CD4-positive, alpha-beta T cell treated with Interleukin-15 for 1 hour (primary cell): ENCODE measurements around the gene FAM50B.

Experiments used
- DNase-seq: peaks from one replicate; pipeline ENCODE4 v3.0.0-alpha.2; 2020

Gene FAM50B

GRCh38 chr6:3875486-3875885, 26.3 kb downstream of the FAM50B start:
- no peak for DNase-seq

GRCh38 chr6:3876101-3876500, 26.9 kb downstream of the FAM50B start:
- DNase-seq, result no peak

- no peak for DNase-seq
These were observed 27.7 kb downstream of the FAM50B start for GRCh38 chr6:3876866-3877265.

- no peak for DNase-seq
These were observed 29.0 kb downstream of the FAM50B start for GRCh38 chr6:3878048-3878666.

- DNase-seq, result no peak
These were observed 30.2 kb downstream of the FAM50B start for GRCh38 chr6:3879194-3879952.

DNA sequence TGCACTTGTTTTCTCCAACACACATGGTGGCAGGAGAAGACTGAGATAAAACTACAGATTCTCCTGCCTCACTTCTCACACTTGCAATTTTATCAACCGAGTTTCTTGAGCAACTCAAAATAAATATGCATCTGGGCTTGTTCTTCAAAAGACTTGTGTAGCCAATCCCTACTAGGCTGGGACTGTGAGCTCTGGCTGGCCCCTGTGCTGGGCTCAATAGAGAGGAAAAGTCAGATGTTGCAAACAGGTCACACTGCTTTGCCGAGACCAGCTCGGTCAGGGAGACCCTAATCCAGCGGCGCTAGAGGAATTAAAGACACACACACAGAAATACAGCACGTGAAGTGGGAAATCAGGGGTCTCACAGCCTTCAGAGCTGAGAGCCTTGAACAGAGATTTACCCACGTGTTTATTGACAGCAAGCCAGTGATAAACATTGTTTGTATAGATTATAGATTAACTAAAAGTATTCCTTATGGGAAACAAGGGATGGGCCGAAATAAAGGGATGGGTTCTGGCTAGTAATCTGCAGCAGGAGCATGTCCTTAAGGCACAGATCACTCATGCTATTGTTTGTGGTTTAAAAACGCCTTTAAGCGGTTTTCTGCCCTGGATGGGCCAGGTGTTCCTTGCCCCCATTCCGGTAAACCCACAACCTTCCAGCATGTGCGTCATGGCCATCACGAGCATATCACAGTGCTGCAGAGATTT, 32.7 kb downstream of the FAM50B start:
- no peak for DNase-seq

DNA sequence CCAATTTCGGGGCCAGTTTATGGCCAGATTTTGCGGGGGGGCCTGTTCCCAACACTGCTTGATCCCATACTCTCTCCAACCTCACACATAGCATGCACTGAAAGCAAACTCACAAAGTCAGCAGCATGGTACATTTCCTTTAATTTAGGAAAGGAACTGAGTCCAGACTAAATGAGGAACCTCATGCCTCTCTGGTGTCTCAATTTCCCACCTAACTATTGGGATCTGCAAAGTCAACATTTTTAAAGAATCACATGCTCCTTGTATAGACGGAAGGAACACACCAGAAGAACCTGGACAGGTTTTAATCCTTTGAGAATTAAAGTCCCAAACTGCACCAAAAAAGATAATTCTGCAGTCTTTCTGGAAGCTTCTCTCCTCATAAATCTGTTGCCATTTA, 33.3 kb downstream of the FAM50B start:
- no peak for DNase-seq

DNA sequence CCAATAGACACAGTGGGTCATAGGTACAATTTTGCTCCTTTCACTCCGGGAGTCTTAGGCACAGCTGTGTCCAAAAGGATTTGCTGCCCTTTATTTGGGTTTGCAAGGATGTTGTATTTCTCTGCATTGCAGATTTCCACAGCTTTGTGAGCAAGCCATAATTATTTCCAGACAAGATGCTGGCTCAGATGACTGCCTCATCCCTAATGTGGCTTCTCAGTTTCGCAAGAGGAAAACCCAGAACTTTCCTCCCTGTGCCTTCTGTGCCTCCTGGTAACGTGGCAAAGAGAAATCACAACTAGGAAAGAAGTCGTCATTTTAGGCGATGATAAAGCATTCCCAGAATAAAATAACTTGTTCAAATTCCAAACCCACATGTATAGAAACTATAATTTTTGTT, 33.7 kb downstream of the FAM50B start:
- DNase-seq, result no peak

DNA sequence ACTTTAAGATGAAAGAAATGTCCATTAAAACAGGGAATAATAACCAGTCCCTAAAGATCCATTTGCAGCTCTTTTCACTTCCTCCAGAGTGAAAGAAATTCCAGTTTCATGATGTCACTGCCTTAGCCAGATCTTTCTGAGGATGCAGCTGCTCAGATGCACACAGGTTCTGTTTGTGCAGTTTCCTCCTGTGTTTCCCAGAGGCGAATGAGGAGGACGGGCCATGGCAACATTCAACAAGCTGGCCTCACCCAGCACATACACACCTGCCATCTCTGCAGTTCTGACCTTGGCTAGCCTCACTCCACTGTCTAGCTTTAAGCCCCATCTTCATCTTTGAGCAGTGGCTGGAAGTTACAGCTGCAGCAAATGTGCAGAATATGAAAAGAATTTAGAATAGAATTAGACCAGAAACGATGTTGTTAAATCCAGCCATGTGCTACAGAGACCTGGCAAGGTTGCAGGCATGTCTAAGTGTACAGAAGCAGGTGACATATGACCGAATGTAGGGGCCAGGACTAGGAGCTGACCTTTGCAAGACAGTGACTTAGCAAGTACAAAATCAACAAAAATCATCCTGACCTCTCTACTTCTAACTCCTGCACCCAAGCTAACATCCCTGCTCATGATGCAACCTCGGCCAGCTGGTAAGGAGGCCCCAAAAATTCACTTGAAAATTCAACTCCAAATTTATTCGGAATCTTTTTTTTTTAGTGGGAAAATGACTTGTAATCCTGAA, 35.0 kb downstream of the FAM50B start:
- DNase-seq, result no peak

- no peak for DNase-seq
These were observed 36.3 kb downstream of the FAM50B start for GRCh38 chr6:3885262-3886036.

GRCh38 chr6:3887150-3887700, 38.1 kb downstream of the FAM50B start:
- DNase-seq, result no peak

DNA sequence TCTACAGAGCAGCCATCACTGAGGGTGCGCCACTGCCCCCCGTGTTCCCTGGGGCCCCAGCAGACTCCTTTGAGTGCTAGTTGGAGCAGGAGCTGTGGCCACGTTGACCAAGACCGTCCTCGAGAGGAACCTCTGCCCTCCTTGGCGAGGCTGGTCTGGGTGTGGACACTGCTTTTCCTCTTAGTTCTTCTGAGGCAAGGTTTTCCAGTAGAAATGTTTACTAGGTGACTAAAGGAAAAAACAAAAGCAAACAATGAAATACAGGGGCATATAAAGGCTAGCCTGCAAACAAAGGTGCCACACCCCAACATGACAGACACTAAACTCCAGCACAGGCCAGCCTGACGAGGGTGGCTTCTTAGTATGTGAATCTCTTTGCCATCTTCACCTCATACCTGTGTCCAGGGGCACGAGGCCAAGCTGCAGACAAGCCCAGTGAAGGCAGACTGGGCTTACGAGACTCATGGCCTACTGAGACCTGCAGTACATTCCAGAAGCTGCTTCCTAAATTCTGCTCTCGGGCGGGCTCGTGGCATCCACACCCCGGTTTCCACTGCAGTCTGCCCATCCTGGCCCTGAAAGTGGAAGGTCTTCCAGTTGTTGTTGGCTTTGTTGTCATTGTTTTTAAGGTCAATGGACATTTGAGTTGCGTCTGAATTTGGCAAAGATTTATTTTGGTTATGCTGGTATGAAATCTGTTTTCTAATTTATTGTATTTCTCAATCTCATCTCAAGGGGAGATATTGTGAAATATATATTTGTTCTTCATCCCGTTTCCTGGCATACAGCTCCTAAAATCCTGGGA, 39.2 kb downstream of the FAM50B start:
- DNase-seq, result no peak

DNA sequence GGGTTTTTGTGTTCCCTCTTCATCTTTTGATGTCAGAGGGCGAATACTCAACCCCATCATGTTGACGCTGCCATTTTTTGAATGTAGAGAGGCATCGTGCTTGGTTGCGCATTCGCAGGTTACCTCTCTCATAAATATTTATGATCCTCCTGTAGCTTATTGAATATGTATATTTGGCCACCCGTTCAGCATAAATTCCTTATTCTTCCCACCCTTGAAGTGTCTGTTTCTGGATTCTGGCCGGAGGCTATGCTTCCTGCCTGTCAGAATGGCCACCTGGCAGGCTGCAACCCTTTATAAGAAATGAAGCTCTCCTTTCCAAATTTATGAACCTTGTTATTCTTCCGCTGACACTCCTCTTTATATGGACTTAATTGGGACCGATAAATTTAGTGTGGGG, 40.9 kb downstream of the FAM50B start:
- no peak for DNase-seq

- no peak for DNase-seq
These were observed 42.7 kb downstream of the FAM50B start for GRCh38 chr6:3891883-3892282.

DNA sequence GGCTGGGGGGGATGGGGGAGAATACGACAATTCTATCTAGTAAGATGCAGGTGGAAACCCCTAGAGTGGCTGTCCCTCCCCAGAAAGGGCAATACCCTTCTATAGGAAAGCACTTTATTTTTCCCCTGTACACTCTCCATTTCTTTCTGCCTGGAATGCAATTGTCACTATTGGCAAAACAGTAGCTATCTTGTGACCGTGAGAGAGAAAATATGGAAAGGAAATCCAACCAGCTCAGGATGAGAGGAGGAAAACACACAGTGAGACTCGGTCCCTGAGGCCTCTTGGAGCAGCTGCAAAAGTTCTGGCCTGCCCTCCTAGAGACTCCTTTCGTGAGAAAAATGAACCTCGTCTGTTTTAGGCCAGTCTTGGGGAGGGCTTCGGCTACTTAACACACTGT, 43.4 kb downstream of the FAM50B start:
- no peak for DNase-seq

DNA sequence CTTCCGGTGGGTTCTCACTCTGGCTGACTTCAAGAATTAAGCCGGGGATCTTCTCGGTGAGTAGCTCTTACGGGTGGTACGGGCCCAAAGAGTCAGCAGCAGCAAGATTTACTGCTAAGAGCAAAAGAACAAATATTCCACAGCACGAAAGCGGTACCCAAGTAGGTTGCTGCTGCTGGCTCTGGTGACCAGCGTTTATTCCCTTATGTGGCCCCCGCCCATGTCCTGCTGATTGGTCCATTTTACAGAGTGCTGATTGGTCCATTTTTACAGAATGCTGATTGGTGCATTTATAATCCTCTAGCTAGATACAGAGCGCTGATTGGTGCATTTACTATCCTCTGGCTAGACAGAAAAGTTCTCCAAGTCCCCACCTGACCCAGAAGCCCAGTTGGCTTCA, 44.3 kb downstream of the FAM50B start:
- no peak for DNase-seq

- DNase-seq, result no peak
These were observed 44.7 kb downstream of the FAM50B start for GRCh38 chr6:3893917-3894316.

DNA sequence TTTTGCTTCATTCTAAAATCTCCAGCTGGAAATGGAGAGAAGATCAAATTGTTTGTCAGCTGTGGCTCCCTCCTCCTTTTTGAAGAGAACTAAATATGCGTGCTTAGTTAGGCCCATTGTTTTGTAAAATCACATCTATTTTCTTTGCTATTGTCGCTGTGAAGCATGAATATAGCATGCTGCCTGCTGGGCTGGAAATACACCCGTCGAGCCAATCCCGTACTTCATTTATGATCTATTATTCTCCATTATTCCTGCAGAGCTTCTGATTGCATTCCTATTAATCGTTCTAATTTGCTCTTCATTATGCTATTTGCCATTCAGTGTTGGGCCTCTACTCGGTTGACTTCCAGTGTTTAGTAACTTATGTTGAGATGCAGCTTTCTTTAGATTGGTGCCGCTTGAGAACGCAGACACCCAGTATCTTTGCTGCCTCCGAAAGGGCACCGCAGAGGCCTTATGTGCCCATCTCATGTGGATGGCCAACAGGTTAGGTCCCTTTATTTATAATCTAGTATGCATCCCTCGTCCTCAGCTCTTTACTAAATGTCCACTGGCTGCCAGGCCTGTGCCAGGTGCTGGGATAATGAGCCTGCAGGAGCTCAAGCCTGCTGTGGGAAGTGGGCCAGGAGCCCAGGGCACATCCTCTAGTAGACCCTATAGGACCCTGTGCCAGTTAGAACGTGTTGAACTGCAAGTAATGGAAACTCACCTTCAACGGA, 45.6 kb downstream of the FAM50B start:
- DNase-seq, result no peak

DNA sequence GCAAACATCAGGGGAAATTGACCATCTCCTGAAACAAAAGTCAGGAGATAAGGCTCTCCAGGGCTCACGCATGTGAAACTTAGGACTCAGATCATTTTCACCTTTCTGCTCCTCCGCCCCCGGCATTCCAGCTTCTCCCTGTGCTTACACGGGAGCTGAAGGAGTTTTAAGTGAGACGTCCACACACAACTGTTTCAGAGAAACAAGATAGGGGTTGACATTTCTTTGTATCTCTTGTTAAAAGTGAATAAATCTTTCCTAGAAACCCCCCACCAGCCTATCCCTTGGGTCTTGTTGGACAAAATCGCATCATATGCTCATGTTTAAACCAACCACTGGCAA, 46.1 kb downstream of the FAM50B start:
- DNase-seq, result no peak

DNA sequence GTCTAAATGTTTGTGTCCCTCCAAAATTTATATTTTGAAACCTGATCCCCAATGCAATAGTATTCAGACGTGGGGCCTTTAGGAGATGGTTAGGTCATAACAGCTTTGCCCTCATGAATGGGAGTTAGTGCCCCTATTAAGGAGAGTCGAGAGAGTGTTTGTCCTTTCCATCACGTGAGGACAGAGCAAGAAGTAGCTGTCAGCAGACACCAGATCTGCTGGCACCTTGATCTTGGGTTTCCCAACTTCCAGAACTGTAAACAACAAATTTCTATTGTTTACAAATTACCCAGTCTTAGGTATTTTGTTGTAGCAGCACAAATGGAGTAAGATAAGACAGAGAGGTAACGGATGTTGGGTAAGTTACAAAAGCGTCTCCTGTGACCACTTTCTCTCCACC, 46.6 kb downstream of the FAM50B start:
- no peak for DNase-seq
